ENCODE data around the gene P2RX4.

Gene P2RX4

GRCh38 chr12:121184984-121185889 lies 24.7 kb upstream of the P2RX4 start:
- no peak for TF ChIP-seq CTCF (IDR thresholded peaks at IDR 0.05; ENCODE audit: insufficient read depth, low read length, poor library complexity, severe bottlenecking)
- Histone ChIP-seq H3K36me3 (ENCODE audit: control insufficient read depth, insufficient read depth, low read length) (no peaks in the 10 kb centered on the region), H3K4me3 (replicated peaks; ENCODE audit: low read depth, low read length) (no peak overlapping the region), H3K27me3 (replicated peaks; ENCODE audit: control insufficient read depth, insufficient read depth, low read length) (no peaks in the 10 kb centered on the region)
- no peak for DNase-seq (ENCODE audit: extremely low read depth, insufficient read length)

- TF ChIP-seq CTCF (IDR thresholded peaks at IDR 0.05; ENCODE audit: insufficient read depth, low read length, poor library complexity, severe bottlenecking): no peak
- no peak overlapping the region for H3K4me3 ChIP-seq (replicated peaks; ENCODE audit: low read depth, low read length)
- H3K27me3 ChIP-seq (replicated peaks; ENCODE audit: control insufficient read depth, insufficient read depth, low read length): no peaks in the 10 kb centered on the region
- H3K36me3 ChIP-seq (ENCODE audit: control insufficient read depth, insufficient read depth, low read length): no peaks in the 10 kb centered on the region
- no peak for DNase-seq (ENCODE audit: extremely low read depth, insufficient read length)
Measured at GRCh38 chr12:121186826-121187225, 23.1 kb upstream of the P2RX4 start.

- DNase-seq (ENCODE audit: extremely low read depth, insufficient read length): no peak
- Histone ChIP-seq H3K4me3 (replicated peaks; ENCODE audit: low read depth, low read length) (no peak overlapping the region), H3K27me3 (replicated peaks; ENCODE audit: control insufficient read depth, insufficient read depth, low read length) (no peaks in the 10 kb centered on the region), H3K36me3 (ENCODE audit: control insufficient read depth, insufficient read depth, low read length) (no peaks in the 10 kb centered on the region)
- no peak for TF ChIP-seq CTCF (IDR thresholded peaks at IDR 0.05; ENCODE audit: insufficient read depth, low read length, poor library complexity, severe bottlenecking)
Measured at GRCh38 chr12:121187501-121187900, 22.4 kb upstream of the P2RX4 start.

GRCh38 chr12:121188227-121188626 lies 21.7 kb upstream of the P2RX4 start:
- TF ChIP-seq CTCF (IDR thresholded peaks at IDR 0.05; ENCODE audit: insufficient read depth, low read length, poor library complexity, severe bottlenecking): no peak
- Histone ChIP-seq H3K36me3 (ENCODE audit: control insufficient read depth, insufficient read depth, low read length) (no peaks in the 10 kb centered on the region), H3K27me3 (replicated peaks; ENCODE audit: control insufficient read depth, insufficient read depth, low read length) (no peaks in the 10 kb centered on the region), H3K4me3 (replicated peaks; ENCODE audit: low read depth, low read length) (no peak overlapping the region)
- DNase-seq (ENCODE audit: extremely low read depth, insufficient read length): no peak

GRCh38 chr12:121189131-121189530 lies 20.8 kb upstream of the P2RX4 start:
- Histone ChIP-seq H3K27me3 (replicated peaks; ENCODE audit: control insufficient read depth, insufficient read depth, low read length) (no peaks in the 10 kb centered on the region), H3K36me3 (ENCODE audit: control insufficient read depth, insufficient read depth, low read length) (no peaks in the 10 kb centered on the region), H3K4me3 (replicated peaks; ENCODE audit: low read depth, low read length) (no peak overlapping the region)
- no peak for TF ChIP-seq CTCF (IDR thresholded peaks at IDR 0.05; ENCODE audit: insufficient read depth, low read length, poor library complexity, severe bottlenecking)
- no peak for DNase-seq (ENCODE audit: extremely low read depth, insufficient read length)
